T-cell (primary cell): ENCODE measurements around the gene CEP20. TPM values are rescaled to one million over a fixed set of nuclear protein-coding genes. Genes with fewer than 3 reads are reported as not detected.
A peak's percentile ranks its signal among the peaks of the same experiment; 100 is the strongest.

ENCODE experiments used
- ATAC-seq, 4 experiments: fragments of 200-7000 bp in 3 of 4; fragments of 150-1000 bp in 1 of 4; cut with Tn5 transposase; replicated peaks in 1 of 4; 1 replicate in 3 of 4; 2 replicates in 1 of 4; pipeline ENCODE4 v1.10.0; 2021; ENCODE audit warnings: moderate library complexity in 3 of 4, mild to moderate bottlenecking in 2 of 4, moderate number of reproducible peaks in 1 of 4
- CTCF ChIA-PET, 2 donors: fragments of 300-600 bp; sonication (Branson Sonifier 250); formaldehyde crosslinking; loops; one replicate each; lab custom pipeline; 2022; ENCODE audit warnings: antibody characterized with exemption in 2 of 2; lab: Charles Lee
- POLR2A ChIA-PET, 2 donors: fragments of 300-600 bp; sonication (Branson Sonifier 250); formaldehyde crosslinking; loops; one replicate each; lab custom pipeline; 2022; ENCODE audit warnings: antibody characterized with exemption in 2 of 2; lab: Charles Lee
- DNase-seq, 35 experiments: peaks; one replicate each; pipeline versions ENCODE4 v3.0.0 to v3.0.0-alpha.2; 2013 to 2023
- H3K27ac ChIP-seq: one replicate; pipeline ENCODE4 v1.5.1; 2013; ENCODE audit warnings: low read length
- H3K27me3 ChIP-seq, 2 experiments: replicated peaks in 1 of 2; 1 replicate in 1 of 2; 2 replicates in 1 of 2; pipeline versions ENCODE4 v1.6.1 to v1.7.0; 2013; ENCODE audit warnings: low read length in 1 of 2, mixed read lengths in 1 of 2; ENCODE audit not compliant: control insufficient read depth in 2 of 2, insufficient read depth in 2 of 2; ENCODE audit errors: extremely low read depth in 1 of 2
- H3K36me3 ChIP-seq, 2 donors: 1 replicate in 1 of 2; 2 replicates in 1 of 2; pipeline versions ENCODE4 v1.6.1 to v1.7.0; 2013; ENCODE audit warnings: low read length in 1 of 2; ENCODE audit not compliant: control insufficient read depth in 2 of 2, insufficient read depth in 1 of 2; ENCODE audit errors: extremely low read depth in 1 of 2
- H3K4me1 ChIP-seq, 2 experiments: 1 replicate in 1 of 2; 2 replicates in 1 of 2; pipeline versions ENCODE4 v1.6.1 to v1.7.0; 2013; ENCODE audit warnings: low read length in 2 of 2, mixed read lengths in 1 of 2; ENCODE audit not compliant: insufficient read depth in 2 of 2, control insufficient read depth in 1 of 2; ENCODE audit errors: extremely low read depth in 1 of 2
- H3K4me3 ChIP-seq, 2 donors: 1 replicate in 1 of 2; 2 replicates in 1 of 2; pipeline versions ENCODE4 v1.5.1 to v1.7.0; 2013; ENCODE audit warnings: mild to moderate bottlenecking in 2 of 2, low read length in 1 of 2, moderate library complexity in 1 of 2; ENCODE audit not compliant: control insufficient read depth in 1 of 2; ENCODE audit errors: extremely low read depth in 1 of 2
- H3K9me3 ChIP-seq: 2 replicates; pipeline ENCODE4 v1.7.0; 2013
- H3K27ac Mint-ChIP-seq, 2 donors: one replicate each; pipeline ENCODE4 v1.8.0; 2020 to 2021; ENCODE audit warnings: mild to moderate bottlenecking in 2 of 2, mixed read lengths in 2 of 2
- H3K27me3 Mint-ChIP-seq, 2 donors: one replicate each; pipeline ENCODE4 v1.8.0; 2021 to 2022; ENCODE audit warnings: mixed read lengths in 2 of 2
- H3K36me3 Mint-ChIP-seq: one replicate; pipeline ENCODE4 v1.8.0; 2021; ENCODE audit warnings: mixed read lengths
- H3K4me1 Mint-ChIP-seq, 3 donors: one replicate each; pipeline ENCODE4 v1.8.0; 2020 to 2022; ENCODE audit warnings: mixed read lengths in 3 of 3, mild to moderate bottlenecking in 1 of 3
- H3K4me3 Mint-ChIP-seq, 3 donors: one replicate each; pipeline ENCODE4 v1.8.0; 2020 to 2022; ENCODE audit warnings: mild to moderate bottlenecking in 3 of 3, mixed read lengths in 3 of 3, moderate library complexity in 3 of 3
- H3K9me3 Mint-ChIP-seq, 3 donors: one replicate each; pipeline ENCODE4 v1.8.0; 2020 to 2022; ENCODE audit warnings: mixed read lengths in 3 of 3
- WGBS: methylation state at CpG from one replicate; pipeline ENCODE4 v1.1.5; 2013; ENCODE audit warnings: missing lambda C conversion rate; ENCODE audit not compliant: insufficient coverage; 5-methylcytosine and 5-hydroxymethylcytosine counted together
- total RNA-seq, 35 experiments: library from RNA in 6 of 35; stranded (reverse) in 6 of 35; fragments of 120-200 nt in 1 of 35; gene quantifications; one replicate each; pipeline versions ENCODE4 v1.2.1 to v1.2.4 and lab custom pipeline; 2013 to 2026

Gene CEP20
- total RNA-seq, 5 donors from 2014 or later (not counting 1 experiment from before 2014, with no cell fraction given), result 17.2 to 25.9 (median 25.2) TPM

DNA sequence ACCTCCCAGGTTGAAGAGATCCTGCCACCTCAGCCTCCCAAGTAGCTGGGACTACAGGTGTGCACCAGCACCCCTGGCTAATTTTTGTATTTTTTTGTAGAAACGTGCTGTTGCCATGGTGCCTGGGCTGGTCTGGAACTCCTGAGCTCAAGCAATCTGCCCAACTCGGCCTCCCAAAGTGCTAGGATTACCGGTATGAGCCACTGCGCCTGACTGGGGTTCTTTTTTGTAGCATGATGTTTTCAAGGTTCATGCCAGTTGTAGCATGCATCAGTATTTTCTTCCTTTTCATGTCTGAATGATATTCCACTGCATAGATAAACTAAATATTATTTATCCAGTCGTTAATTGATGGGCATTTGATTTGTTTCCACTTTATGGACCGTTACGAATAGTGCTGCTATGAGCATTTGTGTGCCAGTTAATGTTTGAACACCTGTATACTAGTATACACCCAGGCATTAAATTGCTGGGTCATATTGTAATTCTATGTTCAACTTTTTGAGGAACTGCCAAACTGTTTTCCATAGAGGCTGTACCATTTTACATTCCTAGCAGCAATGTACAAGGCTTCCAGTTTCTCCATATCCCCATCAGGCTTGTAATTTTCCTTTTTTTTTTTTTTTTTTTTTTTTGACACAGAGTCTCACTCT is 24.8 kb upstream of the CEP20 start:
- 86% methylated on average over 1 of the region's 7 CpGs for WGBS
- no peak for ATAC-seq
- CTCF ChIA-PET, result no interaction called here
- Mint-ChIP-seq H3K27me3 (no peaks in the 10 kb centered on the region), H3K27ac (peak overlapping the region; percentile 78 to 84), H3K36me3 (no peaks in the 10 kb centered on the region), H3K4me1 (peaks cover 15 to 20% (median 19%) of the 10 kb centered on the region in 3 donors), H3K4me3 (peak overlapping the region; percentile 17 to 70 (median 35)), H3K9me3 (no peaks in the 10 kb centered on the region)
- H3K27ac ChIP-seq, result no peak overlapping the region
- no peak overlapping the region for H3K4me3 ChIP-seq
- H3K36me3 ChIP-seq, result no peaks in the 10 kb centered on the region
- POLR2A ChIA-PET, result interaction anchor here in 1 of 2 donors (0.6 kb wide), 1 partner anchor 147 kb away, joined by 3 read pairs; no protein-coding TSS in a partner anchor
- no peaks in the 10 kb centered on the region for H3K9me3 ChIP-seq
- peaks cover 0 to 8% of the 10 kb centered on the region in 2 experiments for H3K4me1 ChIP-seq
- no peak for DNase-seq
- H3K27me3 ChIP-seq, result peaks cover 0 to 5% of the 10 kb centered on the region in 2 experiments

GRCh38 chr16:15911198-15911597 is 22.8 kb upstream of the CEP20 start:
- H3K27ac Mint-ChIP-seq, result peak overlapping the region in 1 of 2 donors; percentile 12
- no peak for DNase-seq
- POLR2A ChIA-PET, result interaction anchor here in 1 of 2 donors (0.7 kb wide), 1 partner anchor 135 kb away, joined by 3 read pairs; no protein-coding TSS in a partner anchor

DNA sequence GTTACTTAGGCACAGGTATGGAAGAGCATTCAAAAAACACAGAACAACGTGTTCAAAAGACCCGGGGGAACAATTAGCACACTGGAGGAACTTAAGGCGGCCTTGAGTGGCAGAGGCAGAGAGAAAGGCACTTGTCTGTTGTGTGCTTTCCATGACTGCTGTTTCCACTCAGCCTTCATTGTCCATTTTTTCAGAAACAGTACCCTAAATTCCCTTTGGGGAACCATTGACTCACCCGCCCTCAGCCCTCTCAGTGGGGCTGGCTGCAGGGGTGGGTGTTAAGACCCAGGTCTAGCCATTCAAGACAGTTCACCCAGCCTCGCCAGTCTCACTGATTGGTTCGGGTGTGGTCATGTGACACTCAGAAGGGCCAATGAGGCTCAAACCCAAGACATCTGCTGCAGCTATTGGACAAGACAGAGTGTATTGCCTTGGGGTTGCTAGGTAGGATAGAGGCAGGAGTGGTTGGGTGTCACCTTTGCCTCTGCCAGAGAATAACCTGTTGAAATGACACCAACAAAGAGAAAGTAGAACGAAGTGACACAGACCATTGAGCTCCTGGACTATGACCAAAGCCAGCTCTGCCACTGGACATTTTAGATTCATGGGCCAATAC is 19.6 kb upstream of the CEP20 start:
- no peaks in the 10 kb centered on the region for H3K36me3 ChIP-seq
- H3K9me3 ChIP-seq, result no peaks in the 10 kb centered on the region
- H3K27me3 ChIP-seq, result peaks cover 0 to 3% of the 10 kb centered on the region in 2 experiments
- ATAC-seq, result peak in 2 of 4 experiments; percentile 60 to 85
- Mint-ChIP-seq H3K36me3 (no peaks in the 10 kb centered on the region), H3K27me3 (no peaks in the 10 kb centered on the region), H3K4me3 (no peak overlapping the region), H3K27ac (no peak overlapping the region), H3K9me3 (peaks cover 0 to 6% (median 0%) of the 10 kb centered on the region in 3 donors), H3K4me1 (peaks cover 11 to 15% (median 14%) of the 10 kb centered on the region in 3 donors)
- H3K27ac ChIP-seq, result no peak overlapping the region
- ChIA-PET POLR2A (no interaction called here), CTCF (no interaction called here)
- peak in 23 of 35 experiments; percentile 2 to 39 (median 12) for DNase-seq
- H3K4me3 ChIP-seq, result no peak overlapping the region
- WGBS, result 73% methylated on average over 6 of the region's 7 CpGs
- H3K4me1 ChIP-seq, result peaks cover 0 to 6% of the 10 kb centered on the region in 2 experiments

More at GRCh38 chr16:15911198-15911597, 22.8 kb upstream of the CEP20 start:
- H3K9me3 ChIP-seq, result no peaks in the 10 kb centered on the region
- peaks cover 0 to 3% (median 0%) of the 10 kb centered on the region in 3 donors for H3K9me3 Mint-ChIP-seq
- peaks cover 0 to 5% of the 10 kb centered on the region in 2 experiments for H3K27me3 ChIP-seq
- WGBS, result 94% methylated on average over 1 of the region's 3 CpGs
- no peaks in the 10 kb centered on the region for H3K36me3 ChIP-seq
- ATAC-seq, result no peak
- no peak overlapping the region for H3K4me3 ChIP-seq
- no peaks in the 10 kb centered on the region for H3K27me3 Mint-ChIP-seq
- peaks cover 0 to 8% of the 10 kb centered on the region in 2 experiments for H3K4me1 ChIP-seq
- no peaks in the 10 kb centered on the region for H3K36me3 Mint-ChIP-seq
- H3K27ac ChIP-seq, result no peak overlapping the region
- H3K4me3 Mint-ChIP-seq, result no peak overlapping the region
- CTCF ChIA-PET, result no interaction called here
- H3K4me1 Mint-ChIP-seq, result peaks cover 15 to 21% (median 19%) of the 10 kb centered on the region in 3 donors

DNA sequence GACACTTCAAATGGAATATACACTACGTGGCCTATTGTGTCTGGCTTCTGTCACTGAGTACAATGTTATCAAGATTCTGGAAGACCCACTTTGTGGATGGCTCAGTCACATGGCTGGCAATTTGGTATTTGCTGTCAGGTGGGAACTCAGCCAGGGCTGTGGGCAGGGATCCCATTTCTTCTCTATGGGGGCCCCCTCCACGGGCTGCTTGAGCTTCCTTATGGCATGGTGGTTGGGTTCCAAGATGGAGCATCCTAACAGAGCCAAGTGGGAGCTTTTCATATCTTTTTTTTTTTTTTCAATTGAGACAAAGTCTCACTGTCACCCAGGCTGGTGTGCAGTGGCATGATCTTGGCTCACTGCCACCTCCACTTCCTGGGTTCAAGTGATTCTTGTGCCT is 18.0 kb upstream of the CEP20 start:
- Histone ChIP-seq H3K4me1 (no peaks in the 10 kb centered on the region), H3K36me3 (no peaks in the 10 kb centered on the region), H3K9me3 (no peaks in the 10 kb centered on the region), H3K27ac (no peak overlapping the region), H3K4me3 (no peak overlapping the region), H3K27me3 (peaks cover 0 to 3% of the 10 kb centered on the region in 2 experiments)
- CTCF ChIA-PET, result interaction anchor here in 1 of 2 donors (0.7 kb wide), 1 partner anchor 190 kb away, joined by 4 read pairs; no protein-coding TSS in a partner anchor
- ATAC-seq, result no peak
- peaks cover 3 to 7% (median 6%) of the 10 kb centered on the region in 3 donors for H3K4me1 Mint-ChIP-seq
- no CpG with 5 or more reads among the region's 2 CpGs for WGBS
- POLR2A ChIA-PET, result no interaction called here
- DNase-seq, result no peak
- H3K4me3 Mint-ChIP-seq, result no peak overlapping the region
- no peak overlapping the region for H3K27ac Mint-ChIP-seq
- H3K27me3 Mint-ChIP-seq, result no peaks in the 10 kb centered on the region
- no peaks in the 10 kb centered on the region for H3K36me3 Mint-ChIP-seq
- peaks cover 0 to 6% (median 0%) of the 10 kb centered on the region in 3 donors for H3K9me3 Mint-ChIP-seq

GRCh38 chr16:15903960-15904359 is 15.6 kb upstream of the CEP20 start:
- H3K27me3 Mint-ChIP-seq, result no peaks in the 10 kb centered on the region
- ATAC-seq (no peak), DNase-seq (no peak)
- H3K9me3 Mint-ChIP-seq, result peaks cover 0 to 6% (median 0%) of the 10 kb centered on the region in 3 donors
- Histone ChIP-seq H3K27ac (no peak overlapping the region), H3K27me3 (no peaks in the 10 kb centered on the region), H3K36me3 (no peaks in the 10 kb centered on the region), H3K4me1 (no peaks in the 10 kb centered on the region), H3K4me3 (no peak overlapping the region), H3K9me3 (no peaks in the 10 kb centered on the region)
- ChIA-PET CTCF (interaction anchor here in 1 of 2 donors (0.5 kb wide), 1 partner anchor 40 kb away, joined by 3 read pairs; no protein-coding TSS in a partner anchor), POLR2A (no interaction called here)
- H3K27ac Mint-ChIP-seq, result no peak overlapping the region
- peaks cover 0 to 4% (median 0%) of the 10 kb centered on the region in 3 donors for H3K4me1 Mint-ChIP-seq
- no peaks in the 10 kb centered on the region for H3K36me3 Mint-ChIP-seq
- WGBS, result 95% methylated on average over 2 of the region's 5 CpGs
- H3K4me3 Mint-ChIP-seq, result no peak overlapping the region

- POLR2A ChIA-PET, result no interaction called here
- WGBS, result 88% methylated on average over 4 of the region's 6 CpGs
Observed at GRCh38 chr16:15900901-15901500, 12.6 kb upstream of the CEP20 start.

More at GRCh38 chr16:15900901-15901500, 12.6 kb upstream of the CEP20 start:
- Histone ChIP-seq H3K27me3 (no peaks in the 10 kb centered on the region), H3K36me3 (no peaks in the 10 kb centered on the region), H3K27ac (no peak overlapping the region), H3K9me3 (no peaks in the 10 kb centered on the region), H3K4me3 (no peak overlapping the region), H3K4me1 (no peaks in the 10 kb centered on the region)
- Mint-ChIP-seq H3K36me3 (no peaks in the 10 kb centered on the region), H3K4me1 (peaks cover 0 to 2% (median 0%) of the 10 kb centered on the region in 3 donors), H3K27ac (no peak overlapping the region), H3K9me3 (peaks cover 0 to 2% (median 0%) of the 10 kb centered on the region in 3 donors), H3K27me3 (no peaks in the 10 kb centered on the region), H3K4me3 (no peak overlapping the region)
- no peak for DNase-seq
- CTCF ChIA-PET, result no interaction called here
- ATAC-seq, result no peak
